Measurements from ENCODE around the gene MGAT3.

DNA sequence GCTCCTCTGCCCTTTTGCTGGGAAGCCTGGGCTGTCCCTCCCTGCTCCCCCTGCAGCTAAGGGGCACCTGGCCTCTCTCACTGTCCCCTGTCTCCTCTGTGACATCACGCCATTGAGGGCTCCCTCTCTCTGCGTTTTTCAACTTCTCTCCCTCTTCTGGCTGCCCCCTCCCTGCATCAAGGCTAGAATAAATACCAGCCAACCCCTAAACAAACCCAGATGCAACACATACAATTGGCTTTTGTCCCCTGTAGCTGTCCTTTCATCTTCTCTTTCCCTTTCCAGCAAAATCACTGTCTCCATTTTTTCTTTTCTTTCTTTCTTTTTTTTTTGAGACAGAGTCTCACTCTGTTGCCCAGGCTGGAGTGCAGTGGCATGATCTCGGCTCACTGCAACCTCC, 42.0 kb downstream of the MGAT3 start:
- TF ChIP-seq POLR2A (IDR thresholded peaks at IDR 0.05) (no peak), EP300 (IDR thresholded peaks at IDR 0.05) (no peak), POLR2AphosphoS5 (IDR thresholded peaks at IDR 0.05) (no peak)
- TF ChIP-seq, protein P1, sequence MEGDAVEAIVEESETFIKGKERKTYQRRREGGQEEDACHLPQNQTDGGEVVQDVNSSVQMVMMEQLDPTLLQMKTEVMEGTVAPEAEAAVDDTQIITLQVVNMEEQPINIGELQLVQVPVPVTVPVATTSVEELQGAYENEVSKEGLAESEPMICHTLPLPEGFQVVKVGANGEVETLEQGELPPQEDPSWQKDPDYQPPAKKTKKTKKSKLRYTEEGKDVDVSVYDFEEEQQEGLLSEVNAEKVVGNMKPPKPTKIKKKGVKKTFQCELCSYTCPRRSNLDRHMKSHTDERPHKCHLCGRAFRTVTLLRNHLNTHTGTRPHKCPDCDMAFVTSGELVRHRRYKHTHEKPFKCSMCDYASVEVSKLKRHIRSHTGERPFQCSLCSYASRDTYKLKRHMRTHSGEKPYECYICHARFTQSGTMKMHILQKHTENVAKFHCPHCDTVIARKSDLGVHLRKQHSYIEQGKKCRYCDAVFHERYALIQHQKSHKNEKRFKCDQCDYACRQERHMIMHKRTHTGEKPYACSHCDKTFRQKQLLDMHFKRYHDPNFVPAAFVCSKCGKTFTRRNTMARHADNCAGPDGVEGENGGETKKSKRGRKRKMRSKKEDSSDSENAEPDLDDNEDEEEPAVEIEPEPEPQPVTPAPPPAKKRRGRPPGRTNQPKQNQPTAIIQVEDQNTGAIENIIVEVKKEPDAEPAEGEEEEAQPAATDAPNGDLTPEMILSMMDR (IDR thresholded peaks at IDR 0.05): no peak

All from upper lobe of left lung (tissue), 4 donors.